ENCODE results near the gene SUPT3H. TPM values are rescaled to one million over a fixed set of nuclear protein-coding genes. Genes with fewer than 3 reads are reported as not detected.

Gene SUPT3H
- total and polyA plus RNA-seq, 2 of the 8 experiments (the other 6 are each of a cell fraction or from before 2014, with no cell fraction given): 18.8 to 23.0 TPM

- FAIRE-seq (no peak), DNase-seq (ENCODE audit: low read depth in 1 of 2, low spot score in 2 of 2) (no peak)
- POLR2A ChIA-PET (ENCODE audit: partially characterized antibody): no interaction called here
- Histone ChIP-seq H3K36me3 (ENCODE audit: control insufficient read depth in 2 of 4, insufficient read depth in 4 of 4, low read length in 3 of 4) (no peaks in the 10 kb centered on the region), H3K14ac (ENCODE audit: insufficient read length) (no peak overlapping the region), H3K9ac (replicated peaks in 1 of 4; ENCODE audit: extremely low read depth in 1 of 4, low read depth in 3 of 4, low read length in 3 of 4) (no peak overlapping the region), H4K20me1 (replicated peaks in 1 of 2; ENCODE audit: control insufficient read depth in 1 of 2, insufficient read depth in 2 of 2, low read length in 2 of 2) (no peaks in the 10 kb centered on the region), H4K5ac (ENCODE audit: insufficient read length, low read depth, low read length) (no peak overlapping the region), H3K23me2 (ENCODE audit: low read depth, low read length) (no peaks in the 10 kb centered on the region), H2BK12ac (ENCODE audit: low read depth, low read length) (no peak overlapping the region), H3K9me3 (ENCODE audit: insufficient read depth in 2 of 2, low read depth in 1 of 2, low read length in 1 of 2) (no peaks in the 10 kb centered on the region), H3K18ac (ENCODE audit: extremely low read depth, low read length) (no peak overlapping the region), H3K4me1 (replicated peaks in 1 of 4; ENCODE audit: control insufficient read depth in 3 of 4, insufficient read depth in 4 of 4, low read length in 3 of 4) (no peaks in the 10 kb centered on the region), H3K79me1 (ENCODE audit: low read depth, low read length) (no peaks in the 10 kb centered on the region), H2BK20ac (ENCODE audit: low read length) (no peak overlapping the region), H2AFZ (ENCODE audit: low read length) (no peak overlapping the region), H3K27ac (ENCODE audit: low read depth, low read length) (no peak overlapping the region), H3K4me3 (ENCODE audit: extremely low read depth in 1 of 4, insufficient read depth in 2 of 4, low read depth in 3 of 4, low read length in 4 of 4) (no peak overlapping the region), H3K23ac (ENCODE audit: insufficient read length) (no peak overlapping the region), H2BK5ac (ENCODE audit: low read depth, low read length) (no peak overlapping the region), H2BK120ac (replicated peaks; ENCODE audit: low read depth, low read length) (no peak overlapping the region), H3K4me2 (ENCODE audit: insufficient read depth in 1 of 2, low read depth in 2 of 2, low read length in 2 of 2) (no peak overlapping the region), H2AK5ac (ENCODE audit: low read depth, low read length) (no peak overlapping the region), H4K91ac (replicated peaks; ENCODE audit: insufficient read length, low read length) (no peak overlapping the region), H2BK15ac (ENCODE audit: low read length) (no peak overlapping the region), H3K27me3 (replicated peaks in 1 of 4; ENCODE audit: control insufficient read depth in 3 of 4, extremely low read depth in 1 of 4, insufficient read depth in 3 of 4, low read length in 3 of 4) (no peaks in the 10 kb centered on the region), H4K8ac (ENCODE audit: extremely low read depth, insufficient read depth, low read length) (no peak overlapping the region), H3K4ac (replicated peaks; ENCODE audit: insufficient read length, low read depth, low read length) (no peak overlapping the region), H3K56ac (replicated peaks; ENCODE audit: insufficient read length, low read depth, low read length) (no peak overlapping the region), H3K79me2 (ENCODE audit: control insufficient read depth in 1 of 2, insufficient read depth in 2 of 2, low read length in 2 of 2) (no peaks in the 10 kb centered on the region)
- 93% methylated on average over 1 of the region's 1 CpG; no CpG with 5 or more reads in 1 of the 2 experiments for WGBS, 2 experiments (ENCODE audit: extremely low coverage in 1 of 2, insufficient coverage in 1 of 2, insufficient read length in 1 of 2, insufficient replicate concordance in 2 of 2, low coverage in 1 of 2, low lambda C conversion rate in 2 of 2, missing lambda C conversion rate in 1 of 2)
- CTCF ChIA-PET (ENCODE audit: partially characterized antibody): interaction anchor here (2.4 kb wide), 1 partner anchor 16 kb away, joined by 4 read pairs; no protein-coding TSS in a partner anchor
- TF ChIP-seq HDAC6 (IDR thresholded peaks at IDR 0.05; ENCODE audit: low read depth, low read length) (no peak), SAP30 (IDR thresholded peaks at IDR 0.05; ENCODE audit: insufficient read depth, insufficient replicate concordance, low read length) (no peak), CBX5 (IDR thresholded peaks at IDR 0.05; ENCODE audit: low read depth, low read length) (no peak), RNF2 (IDR thresholded peaks at IDR 0.05; ENCODE audit: borderline replicate concordance, low read depth, low read length, missing control alignments, poor library complexity, severe bottlenecking) (no peak), TAF7 (optimal IDR thresholded peaks at IDR 0.05; ENCODE audit: borderline replicate concordance, low read depth, low read length) (no peak), USF2 (IDR thresholded peaks at IDR 0.05; ENCODE audit: low read length) (no peak), BRCA1 (IDR thresholded peaks at IDR 0.05; ENCODE audit: low read depth, low read length) (no peak), JUN (IDR thresholded peaks at IDR 0.05; ENCODE audit: low read depth, low read length) (no peak), ZNF274 (IDR thresholded peaks at IDR 0.05; ENCODE audit: borderline replicate concordance, extremely low read depth, low read length) (no peak)
These were observed 526.6 kb downstream of the SUPT3H start for GRCh38 chr6:44851176-44851575.
